ENCODE results near the gene FOXO4.

- no peak for TF ChIP-seq SP1 (CRISPR knock-in tag; conservative IDR thresholded peaks at IDR 0.05)
- no peak for TF ChIP-seq JUN (CRISPR knock-in tag; IDR thresholded peaks at IDR 0.05)
- no peak for TF ChIP-seq NR2C2 (CRISPR knock-in tag; IDR thresholded peaks at IDR 0.05)
- TF ChIP-seq TP53 (CRISPR knock-in tag; IDR thresholded peaks at IDR 0.05) = no peak
- TF ChIP-seq NFYB (CRISPR knock-in tag; conservative IDR thresholded peaks at IDR 0.05; ENCODE audit: low read depth) = no peak
- no peak for TF ChIP-seq CREM (CRISPR knock-in tag; IDR thresholded peaks at IDR 0.05)
- TF ChIP-seq CTCF (IDR thresholded peaks at IDR 0.05) = no peak
- TF ChIP-seq KAT7 (CRISPR knock-in tag; IDR thresholded peaks at IDR 0.05; ENCODE audit: borderline replicate concordance) = no peak
- TF ChIP-seq ESRRA (CRISPR knock-in tag; IDR thresholded peaks at IDR 0.05; ENCODE audit: borderline replicate concordance) = no peak
These were observed 44.8 kb downstream of the FOXO4 start for GRCh38 chrX:71140440-71140839.
